Spleen (tissue), 13 donors: ENCODE results near the gene JADE2. TPM values are rescaled to one million over a fixed set of nuclear protein-coding genes. Genes with fewer than 3 reads are reported as not detected.

Experiments
- DNase-seq: peaks from one replicate; pipeline ENCODE4 v3.0.0-alpha.2; 2020
- H3K27ac ChIP-seq, 8 donors: fragments of 200-600 bp; sonication (generic) in 7 of 8; 1 replicate in 4 of 8; 2 replicates in 4 of 8; pipeline versions ENCODE4 v1.5.0 to v1.8.0; 2016 to 2021; ENCODE audit warnings: inconsistent platforms in 4 of 8, mild to moderate bottlenecking in 4 of 8, moderate library complexity in 1 of 8
- H3K27me3 ChIP-seq, 7 donors: fragments of 200-600 bp; sonication (generic) in 6 of 7; replicated peaks in 1 of 7; 1 replicate in 4 of 7; 2 replicates in 3 of 7; pipeline versions ENCODE4 v1.5.0 to v1.8.0; 2016 to 2021; ENCODE audit warnings: inconsistent platforms in 3 of 7, mild to moderate bottlenecking in 1 of 7
- H3K36me3 ChIP-seq, 6 donors: fragments of 200-600 bp; sonication (generic) in 5 of 6; 1 replicate in 4 of 6; 2 replicates in 2 of 6; pipeline versions ENCODE4 v1.5.0 to v1.8.0; 2016 to 2021; ENCODE audit warnings: inconsistent platforms in 2 of 6
- H3K4me1 ChIP-seq, 6 donors: fragments of 200-600 bp; sonication (generic) in 5 of 6; 1 replicate in 3 of 6; 2 replicates in 3 of 6; pipeline versions ENCODE4 v1.5.0 to v1.8.0; 2016 to 2021; ENCODE audit warnings: inconsistent platforms in 3 of 6
- H3K4me3 ChIP-seq, 8 donors: fragments of 200-600 bp; sonication (generic) in 7 of 8; 1 replicate in 4 of 8; 2 replicates in 4 of 8; pipeline versions ENCODE4 v1.5.0 to v1.8.0; 2016 to 2021; ENCODE audit warnings: inconsistent platforms in 4 of 8, mild to moderate bottlenecking in 4 of 8, moderate library complexity in 2 of 8
- H3K9me3 ChIP-seq, 8 donors: fragments of 200-600 bp; sonication (generic) in 7 of 8; 1 replicate in 4 of 8; 2 replicates in 4 of 8; pipeline versions ENCODE4 v1.5.0 to v1.8.0; 2016 to 2021; ENCODE audit warnings: inconsistent platforms in 4 of 8
- CTCF ChIP-seq, 11 experiments: fragments of 200-600 bp in 7 of 11; fragments of 450-650 bp in 4 of 11; sonication (generic) in 4 of 11; IDR thresholded peaks in 8 of 11; conservative IDR thresholded peaks in 3 of 11; 1 replicate in 7 of 11; 2 replicates in 4 of 11; pipeline versions ENCODE4 v1.4.0 to v1.8.0; 2016 to 2021; ENCODE audit warnings: antibody characterized with exemption in 11 of 11, inconsistent platforms in 4 of 11, mild to moderate bottlenecking in 1 of 11
- POLR2A ChIP-seq, 3 donors: fragments of 450-650 bp; IDR thresholded peaks; one replicate each; pipeline ENCODE4 v1.5.1; 2017; ENCODE audit warnings: antibody characterized with exemption in 3 of 3, mild to moderate bottlenecking in 1 of 3
- POLR2AphosphoS5 ChIP-seq, 3 donors: sonication (generic); formaldehyde crosslinking; IDR thresholded peaks; one replicate each; pipeline ENCODE4 v1.5.1; 2017; ENCODE audit warnings: antibody characterized with exemption in 3 of 3
- WGBS, 5 donors: extraction: QIAGEN DNeasy Blood & Tissue Kit in 3 of 5; methylation state at CpG; one replicate each; pipeline versions ENCODE4 v1.1.5 to v1.1.7; 2013 to 2018; 5-methylcytosine and 5-hydroxymethylcytosine counted together
- intact Hi-C: fragments of 100-400 bp; cut with DNase I; formaldehyde crosslinking; loops from one replicate; pipeline ENCODE4 v1.15.0; 2023; ENCODE audit warnings: low total_unique reads
- long read RNA-seq, 2 donors: transcript quantifications; one replicate each; lab custom pipeline, GENCODE V29; 2026
- polyA plus RNA-seq, 3 donors: library from polyadenylated mRNA; stranded (reverse); fragments of 200-250 nt; gene quantifications; one replicate each; pipeline ENCODE4 v1.2.1, GENCODE V29; 2013
- total RNA-seq, 7 donors: library from RNA; depleted of rRNA in 3 of 7; stranded (reverse); fragments of >200 nt in 3 of 7; fragmentation: NEBNext Ultra II Directional in 4 of 7; extraction: Animal tissue kit (Norgen Biotek cat#: 25700) in 4 of 7; gene quantifications; one replicate each; pipeline versions ENCODE4 v1.1.0 to v1.2.1, GENCODE V29; 2016 to 2021
- donor health status: healthy with polysubstance abuse.
- donor health status: DM: no; HTN: no; CAD: no; lungs with moderate emphysema.
- donor health status: DM: no; HTN: no; CAD: no.
- donor health status: Bipolar disorder and iron deficiency.
- donor health status: healthy.
- donor health status: DM: no; HTN: no; CAD: no.
- donor health status: DM: yes; HTN: yes; CAD: no.

Gene JADE2
- total RNA-seq (100 to 1,000 TPM in 3 of 7 donors, 10 to 100 TPM in 4; 85.9 to 131 (median 95.9) TPM), polyA plus RNA-seq (10 to 100 TPM; 12.3 to 30.8 (median 14.8) TPM)
- long read RNA-seq, donor 1 = 0 reads
- long read RNA-seq, donor 2 = 0 reads

DNA sequence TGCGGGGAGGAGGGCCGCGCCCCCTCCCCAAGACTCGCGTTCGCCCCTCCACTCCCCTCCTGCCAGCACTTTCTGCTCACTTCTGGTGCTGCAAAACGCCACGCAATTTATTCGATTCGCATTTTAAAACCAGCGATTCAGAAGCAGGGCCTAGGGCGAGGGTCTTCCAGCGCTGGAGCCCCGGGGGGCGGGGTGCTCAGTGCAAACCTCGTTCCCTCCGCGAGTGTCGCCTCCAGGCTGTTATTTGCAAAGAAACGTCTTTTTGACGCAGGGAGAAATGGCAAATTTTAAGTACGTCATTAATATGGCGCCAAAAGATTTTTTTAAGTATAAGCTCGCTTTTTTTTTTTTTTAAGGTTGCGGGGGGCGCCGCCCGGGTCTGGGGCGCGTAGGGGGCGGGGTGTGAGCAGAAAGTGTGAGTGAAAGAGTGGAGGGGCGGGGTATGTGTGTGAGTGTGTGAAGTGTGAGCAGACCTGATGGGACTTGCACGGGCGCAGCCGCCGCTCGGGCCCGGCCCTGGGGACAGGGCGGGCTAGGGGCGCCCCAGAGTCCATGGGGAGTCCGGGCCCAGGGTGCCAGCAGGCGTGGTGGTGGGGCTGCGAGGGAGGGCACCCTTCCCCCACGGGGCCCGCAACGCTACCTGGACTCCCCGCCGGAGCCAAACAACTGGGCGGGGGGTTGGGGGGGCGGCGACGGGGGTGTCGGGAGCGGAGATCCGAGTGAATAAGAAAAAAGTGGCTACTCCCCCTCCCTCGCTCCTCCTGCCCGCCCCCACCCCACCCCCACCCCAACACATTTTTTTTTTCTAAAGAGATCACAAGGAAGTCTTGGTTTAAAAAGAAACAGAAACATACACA is at the start of gene JADE2:
JADE2 (plus strand) TSS at position 845 of the 857 bp plus-strand sequence. CDS start 10,188 bp downstream, outside the sequence.
- peak; percentile 96 for DNase-seq
- H3K9me3 ChIP-seq = no peaks in the 10 kb centered on the region
- intact Hi-C loops = loop anchor here (5.0 to 10.0 kb wide), 2 partner anchors 50 to 58 kb away; no protein-coding TSS in a partner anchor
- 0 to 2% (median 1%) methylated on average over 53 to 57 of the region's 57 CpGs for WGBS, 5 donors
- H3K27ac ChIP-seq = peak within 1 kb of the TSS; percentile 96 to 100 (median 98)
- H3K36me3 ChIP-seq = no peaks in the 10 kb centered on the region
- H3K4me1 ChIP-seq = peaks cover 23 to 57% (median 35%) of the 10 kb centered on the region in 6 donors
- TF ChIP-seq CTCF (IDR thresholded peaks at IDR 0.05 in 8 of 11, conservative IDR thresholded peaks at IDR 0.05 in 3 of 11) = peak in 2 of 11 experiments; percentile 2 to 13
- peak; percentile 69 to 86 (median 83) for TF ChIP-seq POLR2AphosphoS5 (IDR thresholded peaks at IDR 0.05)
- TF ChIP-seq POLR2A (IDR thresholded peaks at IDR 0.05) = peak in 1 of 3 donors; percentile 33
- H3K4me3 ChIP-seq = peak within 1 kb of the TSS; percentile 75 to 100 (median 100)
- no peaks in the 10 kb centered on the region for H3K27me3 ChIP-seq

- Histone ChIP-seq H3K4me3 (no peak overlapping the region), H3K4me1 (no peaks in the 10 kb centered on the region), H3K27me3 (no peaks in the 10 kb centered on the region), H3K9me3 (peaks cover 0 to 4% (median 0%) of the 10 kb centered on the region in 8 donors), H3K36me3 (no peaks in the 10 kb centered on the region), H3K27ac (no peak overlapping the region)
- TF ChIP-seq POLR2AphosphoS5 (IDR thresholded peaks at IDR 0.05) = no peak
- no peak for TF ChIP-seq CTCF (IDR thresholded peaks at IDR 0.05 in 8 of 11, conservative IDR thresholded peaks at IDR 0.05 in 3 of 11)
- TF ChIP-seq POLR2A (IDR thresholded peaks at IDR 0.05) = no peak
- WGBS, 5 donors = 87 to 93% (median 88%) methylated on average over 13 to 14 of the region's 14 CpGs
- intact Hi-C loops = no loop called here
- peak; percentile 33 for DNase-seq
These were observed 47.8 kb upstream of the JADE2 start for GRCh38 chr5:134477462-134478245.

- Histone ChIP-seq H3K27me3 (no peaks in the 10 kb centered on the region), H3K36me3 (no peaks in the 10 kb centered on the region), H3K4me1 (no peaks in the 10 kb centered on the region), H3K4me3 (no peak overlapping the region), H3K27ac (no peak overlapping the region), H3K9me3 (no peaks in the 10 kb centered on the region)
- WGBS, 5 donors = 88 to 96% (median 92%) methylated on average over 4 of the region's 4 CpGs
- DNase-seq = no peak
- TF ChIP-seq POLR2A (IDR thresholded peaks at IDR 0.05) = no peak
- TF ChIP-seq POLR2AphosphoS5 (IDR thresholded peaks at IDR 0.05) = no peak
- no peak for TF ChIP-seq CTCF (IDR thresholded peaks at IDR 0.05 in 8 of 11, conservative IDR thresholded peaks at IDR 0.05 in 3 of 11)
- intact Hi-C loops = no loop called here
These were observed 45.6 kb upstream of the JADE2 start for GRCh38 chr5:134479839-134480238.
